KOPT-K1 (cell line): ENCODE data around the gene ZNF418.
"Not testable (repeated sequence)": the region's sequence is repeated elsewhere in the genome, so short reads cannot be mapped to it uniquely, and the experiment has no call there.

Experiments
- H3K27ac ChIP-seq: fragments of 200-600 bp; sonication (generic); 2 replicates; pipeline ENCODE4 v1.5.1; 2016; ENCODE audit warnings: antibody characterized with exemption, mild to moderate bottlenecking, low read depth, low read length; ENCODE audit not compliant: poor library complexity, severe bottlenecking
- H3K36me3 ChIP-seq: fragments of 200-600 bp; sonication (generic); 2 replicates; pipeline ENCODE4 v1.5.1; 2017; ENCODE audit warnings: antibody characterized with exemption, mild to moderate bottlenecking, low read length, moderate library complexity; ENCODE audit not compliant: insufficient read depth
- H3K9me3 ChIP-seq: fragments of 200-600 bp; sonication (generic); 2 replicates; pipeline ENCODE4 v1.5.1; 2017; ENCODE audit warnings: antibody characterized with exemption, low read length, mild to moderate bottlenecking; ENCODE audit not compliant: insufficient read depth, poor library complexity, severe bottlenecking

The ZNF418 gene

GRCh38 chr19:57916168-57916995 is 18.8 kb downstream of the ZNF418 start, which contains the start of gene ZNF417:
Gene ZNF417 (minus strand): TSS chr19:57916592. CDS start chr19:57916411, 181 bp downstream.
- Histone ChIP-seq H3K27ac (peak within 1 kb of the TSS; percentile 72), H3K36me3 (peaks cover 42% of the 10 kb centered on the region)
- H3K9me3 ChIP-seq = not testable (repeated sequence)

- Histone ChIP-seq H3K36me3 (peaks cover 45% of the 10 kb centered on the region), H3K9me3 (no peaks in the 10 kb centered on the region), H3K27ac (no peak overlapping the region)
These were observed 20.7 kb downstream of the ZNF418 start for GRCh38 chr19:57914531-57914930.

GRCh38 chr19:57907394-57907793 is 27.8 kb downstream of the ZNF418 start:
- Histone ChIP-seq H3K9me3 (no peaks in the 10 kb centered on the region), H3K36me3 (peaks cover 60% of the 10 kb centered on the region), H3K27ac (no peak overlapping the region)

- H3K36me3 ChIP-seq = peaks cover 44% of the 10 kb centered on the region
- H3K27ac ChIP-seq = no peak overlapping the region
These were observed 29.9 kb downstream of the ZNF418 start for GRCh38 chr19:57905258-57905657.

GRCh38 chr19:57903618-57904184 is 31.5 kb downstream of the ZNF418 start:
- peaks cover 37% of the 10 kb centered on the region for H3K36me3 ChIP-seq
- no peak overlapping the region for H3K27ac ChIP-seq
- no peaks in the 10 kb centered on the region for H3K9me3 ChIP-seq

More at GRCh38 chr19:57905258-57905657, 29.9 kb downstream of the ZNF418 start:
- H3K9me3 ChIP-seq = no peaks in the 10 kb centered on the region

GRCh38 chr19:57900311-57900710 is 34.9 kb downstream of the ZNF418 start:
- H3K9me3 ChIP-seq = no peaks in the 10 kb centered on the region
- H3K36me3 ChIP-seq = peaks cover 9% of the 10 kb centered on the region
- no peak overlapping the region for H3K27ac ChIP-seq

GRCh38 chr19:57890706-57891105 is 44.5 kb downstream of the ZNF418 start:
- H3K9me3 ChIP-seq = peaks cover 14% of the 10 kb centered on the region
- H3K27ac ChIP-seq = not testable (repeated sequence)
- peaks cover 19% of the 10 kb centered on the region for H3K36me3 ChIP-seq

- peak within 1 kb of the TSS; percentile 73 for H3K27ac ChIP-seq
- H3K9me3 ChIP-seq = peaks cover 34% of the 10 kb centered on the region
- peaks cover 39% of the 10 kb centered on the region for H3K36me3 ChIP-seq
These were observed 46.5 kb downstream of the ZNF418 start, which contains the start of gene ZNF814 for GRCh38 chr19:57888560-57889231. Gene ZNF814 (minus strand): TSS chr19:57889037. CDS start chr19:57888802, 235 bp downstream.

- Histone ChIP-seq H3K27ac (peak overlapping the region; percentile 73), H3K36me3 (peaks cover 45% of the 10 kb centered on the region), H3K9me3 (peaks cover 40% of the 10 kb centered on the region)
These were observed 47.1 kb downstream of the ZNF418 start for GRCh38 chr19:57888107-57888559.

GRCh38 chr19:57887195-57887941 is 47.8 kb downstream of the ZNF418 start:
- Histone ChIP-seq H3K27ac (peak overlapping the region; percentile 73), H3K36me3 (peaks cover 52% of the 10 kb centered on the region), H3K9me3 (peaks cover 46% of the 10 kb centered on the region)

GRCh38 chr19:57886046-57886445 is 49.2 kb downstream of the ZNF418 start:
- no peak overlapping the region for H3K27ac ChIP-seq
- peaks cover 46% of the 10 kb centered on the region for H3K9me3 ChIP-seq
- H3K36me3 ChIP-seq = peaks cover 52% of the 10 kb centered on the region

- not testable (repeated sequence) for H3K27ac ChIP-seq
- Histone ChIP-seq H3K9me3 (peaks cover 92% of the 10 kb centered on the region), H3K36me3 (peaks cover 94% of the 10 kb centered on the region)
These were observed 61.1 kb downstream of the ZNF418 start for GRCh38 chr19:57873883-57874799.

- Histone ChIP-seq H3K36me3 (peaks cover 97% of the 10 kb centered on the region), H3K9me3 (peaks cover 81% of the 10 kb centered on the region), H3K27ac (no peak overlapping the region)
These were observed 62.8 kb downstream of the ZNF418 start for GRCh38 chr19:57872450-57872849.
